ENCODE measurements around the gene RMND5A. TPM values are rescaled to one million over a fixed set of nuclear protein-coding genes. Genes with fewer than 3 reads are reported as not detected.

Gene RMND5A
- total RNA-seq, 1 experiment from 2014 or later = 34.1 TPM

GRCh38 chr2:86751778-86752177 is 31.7 kb downstream of the RMND5A start:
- ChIA-PET POLR2A (ENCODE audit: unreplicated experiment) (no interaction called here), CTCF (no interaction called here)
- BruUV-seq (replicated peaks) = no TSS peak
- H3K9ac ChIP-seq (ENCODE audit: low read length) = no peak overlapping the region
- H3K79me2 ChIP-seq (ENCODE audit: low read length) = peaks cover 9% of the 10 kb centered on the region
- no peak for DNase-seq
- H3K36me3 ChIP-seq (ENCODE audit: low read depth, low read length) = peaks cover 38% of the 10 kb centered on the region
- TF ChIP-seq CTCF (conservative IDR thresholded peaks at IDR 0.05; ENCODE audit: low read depth, low read length) (no peak), EZH2 (IDR thresholded peaks at IDR 0.05; ENCODE audit: low read length, unreplicated experiment) (no peak), EZH2phosphoT487 (IDR thresholded peaks at IDR 0.05; ENCODE audit: borderline replicate concordance, low read length) (no peak)
- H3K4me3 ChIP-seq (ENCODE audit: low read length) = no peak overlapping the region
- H3K4me1 ChIP-seq (ENCODE audit: insufficient read depth, low read length) = no peaks in the 10 kb centered on the region; the same call in 1 of the 2 replicates
- no peak for ATAC-seq
- H4K20me1 ChIP-seq (ENCODE audit: low read length) = no peaks in the 10 kb centered on the region
- H2AFZ ChIP-seq (ENCODE audit: low read length) = no peak overlapping the region
- H3K9me2 ChIP-seq (replicated peaks; ENCODE audit: low read length) = no peaks in the 10 kb centered on the region
- no peaks in the 10 kb centered on the region for H3K27me3 ChIP-seq (ENCODE audit: low read length)
- H3K4me2 ChIP-seq (ENCODE audit: low read length) = no peak overlapping the region
- no peak overlapping the region for H3K27ac ChIP-seq (ENCODE audit: low read length)
- H3K9me3 ChIP-seq (ENCODE audit: low read length) = no peaks in the 10 kb centered on the region
- intact Hi-C loops (cut with micrococcal nuclease) = loop anchor here (5.0 kb wide), 1 partner anchor 129 kb away; the partner anchor contains the start of gene RNF103
- no peaks in the 10 kb centered on the region for H3F3A ChIP-seq (ENCODE audit: low read length, unreplicated experiment)

- Histone ChIP-seq H3K27me3 (ENCODE audit: low read length) (no peaks in the 10 kb centered on the region), H3K9me3 (ENCODE audit: low read length) (no peaks in the 10 kb centered on the region), H3K4me3 (ENCODE audit: low read length) (no peak overlapping the region), H3F3A (ENCODE audit: low read length, unreplicated experiment) (no peaks in the 10 kb centered on the region), H3K4me2 (ENCODE audit: low read length) (no peak overlapping the region), H3K9me2 (replicated peaks; ENCODE audit: low read length) (no peaks in the 10 kb centered on the region), H3K36me3 (ENCODE audit: low read depth, low read length) (peaks cover 34% of the 10 kb centered on the region), H3K27ac (ENCODE audit: low read length) (no peak overlapping the region), H3K4me1 (ENCODE audit: insufficient read depth, low read length) (no peaks in the 10 kb centered on the region; the same call in 1 of the 2 replicates), H3K79me2 (ENCODE audit: low read length) (peaks cover 9% of the 10 kb centered on the region), H4K20me1 (ENCODE audit: low read length) (no peaks in the 10 kb centered on the region), H3K9ac (ENCODE audit: low read length) (no peak overlapping the region), H2AFZ (ENCODE audit: low read length) (no peak overlapping the region)
- ChIA-PET CTCF (no interaction called here), POLR2A (ENCODE audit: unreplicated experiment) (no interaction called here)
- ATAC-seq = no peak
- TF ChIP-seq CTCF (conservative IDR thresholded peaks at IDR 0.05; ENCODE audit: low read depth, low read length) (no peak), EZH2 (IDR thresholded peaks at IDR 0.05; ENCODE audit: low read length, unreplicated experiment) (no peak), EZH2phosphoT487 (IDR thresholded peaks at IDR 0.05; ENCODE audit: borderline replicate concordance, low read length) (no peak)
- intact Hi-C loops (cut with micrococcal nuclease) = loop anchor here (5.0 kb wide), 1 partner anchor 131 kb away; the partner anchor contains the start of gene RNF103
- DNase-seq = no peak
- BruUV-seq (replicated peaks) = no TSS peak
Measured at GRCh38 chr2:86752934-86753333, 32.8 kb downstream of the RMND5A start.

GRCh38 chr2:86753606-86754005 is 33.5 kb downstream of the RMND5A start:
- Histone ChIP-seq H3K9me2 (replicated peaks; ENCODE audit: low read length) (no peaks in the 10 kb centered on the region), H3K4me3 (ENCODE audit: low read length) (no peak overlapping the region), H3K79me2 (ENCODE audit: low read length) (peaks cover 9% of the 10 kb centered on the region), H3K27ac (ENCODE audit: low read length) (no peak overlapping the region), H3K4me2 (ENCODE audit: low read length) (no peak overlapping the region), H3K9ac (ENCODE audit: low read length) (no peak overlapping the region), H3K4me1 (ENCODE audit: insufficient read depth, low read length) (no peaks in the 10 kb centered on the region), H2AFZ (ENCODE audit: low read length) (no peak overlapping the region), H3K9me3 (ENCODE audit: low read length) (no peaks in the 10 kb centered on the region), H3K36me3 (ENCODE audit: low read depth, low read length) (peaks cover 34% of the 10 kb centered on the region), H4K20me1 (ENCODE audit: low read length) (no peaks in the 10 kb centered on the region), H3K27me3 (ENCODE audit: low read length) (no peaks in the 10 kb centered on the region), H3F3A (ENCODE audit: low read length, unreplicated experiment) (no peaks in the 10 kb centered on the region)
- DNase-seq (no peak), ATAC-seq (no peak)
- ChIA-PET CTCF (interaction anchor here (0.5 kb wide), 1 partner anchor 11 kb away, joined by 4 read pairs; no protein-coding TSS in a partner anchor), POLR2A (ENCODE audit: unreplicated experiment) (no interaction called here)
- TSS peak; percentile 5 for BruUV-seq (replicated peaks)
- intact Hi-C loops (cut with micrococcal nuclease) = loop anchor here (5.0 kb wide), 1 partner anchor 131 kb away; the partner anchor contains the start of gene RNF103
- TF ChIP-seq EZH2phosphoT487 (IDR thresholded peaks at IDR 0.05; ENCODE audit: borderline replicate concordance, low read length) (no peak), EZH2 (IDR thresholded peaks at IDR 0.05; ENCODE audit: low read length, unreplicated experiment) (no peak), CTCF (conservative IDR thresholded peaks at IDR 0.05; ENCODE audit: low read depth, low read length) (no peak)
